ENCODE measurements around the gene PROS1.

- TF ChIP-seq, protein P1, sequence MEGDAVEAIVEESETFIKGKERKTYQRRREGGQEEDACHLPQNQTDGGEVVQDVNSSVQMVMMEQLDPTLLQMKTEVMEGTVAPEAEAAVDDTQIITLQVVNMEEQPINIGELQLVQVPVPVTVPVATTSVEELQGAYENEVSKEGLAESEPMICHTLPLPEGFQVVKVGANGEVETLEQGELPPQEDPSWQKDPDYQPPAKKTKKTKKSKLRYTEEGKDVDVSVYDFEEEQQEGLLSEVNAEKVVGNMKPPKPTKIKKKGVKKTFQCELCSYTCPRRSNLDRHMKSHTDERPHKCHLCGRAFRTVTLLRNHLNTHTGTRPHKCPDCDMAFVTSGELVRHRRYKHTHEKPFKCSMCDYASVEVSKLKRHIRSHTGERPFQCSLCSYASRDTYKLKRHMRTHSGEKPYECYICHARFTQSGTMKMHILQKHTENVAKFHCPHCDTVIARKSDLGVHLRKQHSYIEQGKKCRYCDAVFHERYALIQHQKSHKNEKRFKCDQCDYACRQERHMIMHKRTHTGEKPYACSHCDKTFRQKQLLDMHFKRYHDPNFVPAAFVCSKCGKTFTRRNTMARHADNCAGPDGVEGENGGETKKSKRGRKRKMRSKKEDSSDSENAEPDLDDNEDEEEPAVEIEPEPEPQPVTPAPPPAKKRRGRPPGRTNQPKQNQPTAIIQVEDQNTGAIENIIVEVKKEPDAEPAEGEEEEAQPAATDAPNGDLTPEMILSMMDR (IDR thresholded peaks at IDR 0.05), result no peak
- TF ChIP-seq POLR2A (IDR thresholded peaks at IDR 0.05), result no peak
Measured at GRCh38 chr3:93867425-93867824, 106.3 kb downstream of the PROS1 start.
